Gastroesophageal sphincter (tissue), 3 donors: Measurements from ENCODE around the gene FAM111A.

Source experiments
- EP300 ChIP-seq: sonication (generic); formaldehyde crosslinking; IDR thresholded peaks from one replicate; pipeline ENCODE4 v1.6.1; 2017; ENCODE audit warnings: antibody characterized with exemption, mild to moderate bottlenecking
- POLR2A ChIP-seq, 2 donors: fragments of 450-650 bp; IDR thresholded peaks; one replicate each; pipeline ENCODE4 v1.6.1; 2017; ENCODE audit warnings: antibody characterized with exemption in 2 of 2, mild to moderate bottlenecking in 2 of 2, moderate library complexity in 1 of 2
- POLR2AphosphoS5 ChIP-seq: sonication (generic); formaldehyde crosslinking; IDR thresholded peaks from one replicate; pipeline ENCODE4 v1.6.1; 2017; ENCODE audit warnings: antibody characterized with exemption
- TF ChIP-seq, protein P1 (sequence below), 4 experiments: fragments of 200-600 bp in 2 of 4; fragments of 450-650 bp in 2 of 4; sonication (generic) in 1 of 4; IDR thresholded peaks; one replicate each; pipeline ENCODE4 v1.5.1; 2017 to 2019; ENCODE audit warnings: antibody characterized with exemption in 4 of 4, mild to moderate bottlenecking in 2 of 4, moderate library complexity in 2 of 4

DNA sequence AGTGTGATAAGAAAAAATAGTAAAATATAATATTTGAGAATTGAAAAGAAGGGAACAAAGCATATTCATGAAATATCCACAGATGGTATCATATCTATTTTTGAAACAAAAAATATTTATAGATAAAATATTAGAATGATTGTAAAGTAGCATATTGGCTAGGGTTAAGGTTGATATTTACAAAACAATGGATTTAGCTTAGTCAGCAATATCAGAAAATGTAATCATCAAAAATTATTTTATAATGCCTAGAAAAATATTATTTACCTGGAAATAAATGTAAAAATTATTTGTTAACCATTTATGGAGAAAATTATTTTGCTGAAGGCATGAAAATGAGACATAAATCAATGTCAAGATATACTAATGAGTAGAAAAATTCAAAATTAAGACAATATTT lies 22.8 kb upstream of the FAM111A start:
- TF ChIP-seq POLR2AphosphoS5 (no peak), EP300 (no peak), POLR2A (IDR thresholded peaks at IDR 0.05) (no peak)
- TF ChIP-seq, protein P1, sequence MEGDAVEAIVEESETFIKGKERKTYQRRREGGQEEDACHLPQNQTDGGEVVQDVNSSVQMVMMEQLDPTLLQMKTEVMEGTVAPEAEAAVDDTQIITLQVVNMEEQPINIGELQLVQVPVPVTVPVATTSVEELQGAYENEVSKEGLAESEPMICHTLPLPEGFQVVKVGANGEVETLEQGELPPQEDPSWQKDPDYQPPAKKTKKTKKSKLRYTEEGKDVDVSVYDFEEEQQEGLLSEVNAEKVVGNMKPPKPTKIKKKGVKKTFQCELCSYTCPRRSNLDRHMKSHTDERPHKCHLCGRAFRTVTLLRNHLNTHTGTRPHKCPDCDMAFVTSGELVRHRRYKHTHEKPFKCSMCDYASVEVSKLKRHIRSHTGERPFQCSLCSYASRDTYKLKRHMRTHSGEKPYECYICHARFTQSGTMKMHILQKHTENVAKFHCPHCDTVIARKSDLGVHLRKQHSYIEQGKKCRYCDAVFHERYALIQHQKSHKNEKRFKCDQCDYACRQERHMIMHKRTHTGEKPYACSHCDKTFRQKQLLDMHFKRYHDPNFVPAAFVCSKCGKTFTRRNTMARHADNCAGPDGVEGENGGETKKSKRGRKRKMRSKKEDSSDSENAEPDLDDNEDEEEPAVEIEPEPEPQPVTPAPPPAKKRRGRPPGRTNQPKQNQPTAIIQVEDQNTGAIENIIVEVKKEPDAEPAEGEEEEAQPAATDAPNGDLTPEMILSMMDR (IDR thresholded peaks at IDR 0.05), result no peak
